H1 (cell line): ENCODE results near the gene PHTF2. TPM values are rescaled to one million over a fixed set of nuclear protein-coding genes. Genes with fewer than 3 reads are reported as not detected.

Experiments used
- CTCF ChIA-PET: fragments of 300-600 bp; sonication (Branson Sonifier 250); formaldehyde crosslinking; loops from one replicate; lab custom pipeline; 2021; ENCODE audit not compliant: partially characterized antibody; lab: Charles Lee
- POLR2A ChIA-PET: fragments of 300-600 bp; sonication (Branson Sonifier 250); formaldehyde crosslinking; loops from one replicate; lab custom pipeline; 2021; ENCODE audit warnings: inconsistent platforms; ENCODE audit not compliant: partially characterized antibody; lab: Charles Lee
- DNase-seq, 2 experiments: peaks; one replicate each; pipeline versions ENCODE4 v3.0.0 to v3.0.0-alpha.2; 2010 to 2022; ENCODE audit warnings: low spot score in 2 of 2, low read depth in 1 of 2, mixed read lengths in 1 of 2
- FAIRE-seq: peaks from 2 replicates; lab custom pipeline; 2011; peaks lifted over from hg19 to GRCh38; lab: Jason Lieb, UNC
- H2AFZ ChIP-seq: 2 replicates; pipeline ENCODE4 v1.8.1; 2012; ENCODE audit warnings: low read length, inconsistent platforms
- H2AK5ac ChIP-seq: 2 replicates; pipeline ENCODE4 v1.6.1; 2013; ENCODE audit warnings: low read depth, low read length
- H2BK120ac ChIP-seq: replicated peaks from 2 replicates; pipeline ENCODE3; 2013; ENCODE audit warnings: low read depth, low read length, inconsistent platforms
- H2BK12ac ChIP-seq: 2 replicates; pipeline ENCODE4 v1.6.1; 2013; ENCODE audit warnings: low read depth, low read length
- H2BK15ac ChIP-seq: 2 replicates; pipeline ENCODE4 v1.6.1; 2013; ENCODE audit warnings: low read length
- H2BK20ac ChIP-seq: 2 replicates; pipeline ENCODE4 v1.6.1; 2013; ENCODE audit warnings: low read length
- H2BK5ac ChIP-seq: 2 replicates; pipeline ENCODE4 v1.6.1; 2013; ENCODE audit warnings: low read depth, low read length
- H3K14ac ChIP-seq: 2 replicates; pipeline ENCODE4 v1.6.1; 2013; ENCODE audit warnings: inconsistent platforms; ENCODE audit not compliant: insufficient read length
- H3K18ac ChIP-seq: 2 replicates; pipeline ENCODE4 v1.6.1; 2013; ENCODE audit warnings: low read length; ENCODE audit errors: extremely low read depth
- H3K23ac ChIP-seq: 2 replicates; pipeline ENCODE4 v1.6.1; 2013; ENCODE audit warnings: inconsistent platforms; ENCODE audit not compliant: insufficient read length
- H3K23me2 ChIP-seq: 2 replicates; pipeline ENCODE4 v1.6.1; 2013; ENCODE audit warnings: low read depth, low read length
- H3K27ac ChIP-seq: 2 replicates; pipeline ENCODE4 v1.6.1; 2011; ENCODE audit warnings: low read depth, low read length, inconsistent platforms
- H3K27me3 ChIP-seq, 4 experiments: replicated peaks in 1 of 4; 1 replicate in 1 of 4; 2 replicates in 3 of 4; pipeline versions ENCODE4 v1.6.1 to v1.8.1; 2011 to 2013; ENCODE audit warnings: low read length in 3 of 4, mild to moderate bottlenecking in 3 of 4, inconsistent platforms in 2 of 4, mixed read lengths in 2 of 4, moderate library complexity in 1 of 4; ENCODE audit not compliant: control insufficient read depth in 3 of 4, insufficient read depth in 3 of 4; ENCODE audit errors: extremely low read depth in 1 of 4
- H3K36me3 ChIP-seq, 4 experiments: 2 replicates each; pipeline versions ENCODE4 v1.6.1 to v1.8.1; 2011 to 2013; ENCODE audit warnings: mild to moderate bottlenecking in 4 of 4, low read length in 3 of 4, moderate library complexity in 2 of 4, control low read depth in 1 of 4, inconsistent platforms in 1 of 4; ENCODE audit not compliant: insufficient read depth in 4 of 4, control insufficient read depth in 2 of 4
- H3K4ac ChIP-seq: replicated peaks from 2 replicates; pipeline ENCODE3; 2013; ENCODE audit warnings: low read length, low read depth, mixed read lengths, inconsistent platforms; ENCODE audit not compliant: insufficient read length
- H3K4me1 ChIP-seq, 4 experiments: replicated peaks in 1 of 4; 1 replicate in 1 of 4; 2 replicates in 3 of 4; pipeline versions ENCODE4 v1.6.1 to v1.8.1; 2011 to 2013; ENCODE audit warnings: low read length in 3 of 4, inconsistent platforms in 2 of 4, mixed read lengths in 1 of 4; ENCODE audit not compliant: insufficient read depth in 4 of 4, control insufficient read depth in 3 of 4
- H3K4me2 ChIP-seq, 2 experiments: 2 replicates each; pipeline versions ENCODE4 v1.6.1 to v1.8.1; 2011 to 2013; ENCODE audit warnings: low read depth in 2 of 2, low read length in 2 of 2, control low read depth in 1 of 2, inconsistent platforms in 1 of 2, mild to moderate bottlenecking in 1 of 2; ENCODE audit not compliant: insufficient read depth in 1 of 2
- H3K4me3 ChIP-seq, 4 experiments: fragments of 200-600, 300-600 bp in 1 of 4; sonication (generic), shearing (Covaris generic), sonication (Bioruptor Twin) in 1 of 4; 2 replicates each; pipeline versions ENCODE4 v1.5.1 to v1.8.1; 2011 to 2016; ENCODE audit warnings: low read length in 4 of 4, low read depth in 3 of 4, control low read depth in 2 of 4, inconsistent platforms in 2 of 4, mild to moderate bottlenecking in 2 of 4, mixed read lengths in 1 of 4, moderate library complexity in 1 of 4; ENCODE audit not compliant: insufficient read depth in 2 of 4; ENCODE audit errors: extremely low read depth in 1 of 4
- H3K56ac ChIP-seq: replicated peaks from 2 replicates; pipeline ENCODE3; 2013; ENCODE audit warnings: low read depth, mild to moderate bottlenecking, mixed read lengths, low read length, inconsistent platforms; ENCODE audit not compliant: insufficient read length
- H3K79me1 ChIP-seq: 2 replicates; pipeline ENCODE4 v1.6.1; 2013; ENCODE audit warnings: low read depth, low read length, control low read depth
- H3K79me2 ChIP-seq, 2 experiments: 2 replicates each; pipeline versions ENCODE4 v1.6.1 to v1.8.1; 2012 to 2013; ENCODE audit warnings: low read length in 2 of 2, mild to moderate bottlenecking in 2 of 2, inconsistent platforms in 1 of 2; ENCODE audit not compliant: insufficient read depth in 2 of 2, control insufficient read depth in 1 of 2
- H3K9ac ChIP-seq, 4 experiments: replicated peaks in 1 of 4; 1 replicate in 1 of 4; 2 replicates in 3 of 4; pipeline versions ENCODE4 v1.6.1 to v1.8.1; 2011 to 2013; ENCODE audit warnings: low read depth in 3 of 4, low read length in 3 of 4, control low read depth in 2 of 4, mild to moderate bottlenecking in 2 of 4, moderate library complexity in 2 of 4, inconsistent platforms in 1 of 4; ENCODE audit errors: extremely low read depth in 1 of 4
- H3K9me3 ChIP-seq, 2 experiments: 2 replicates each; pipeline versions ENCODE4 v1.6.1 to v1.8.1; 2012 to 2013; ENCODE audit warnings: mild to moderate bottlenecking in 2 of 2, moderate library complexity in 2 of 2, control low read depth in 1 of 2, inconsistent platforms in 1 of 2, low read depth in 1 of 2, low read length in 1 of 2, mixed read lengths in 1 of 2; ENCODE audit not compliant: insufficient read depth in 2 of 2
- H4K20me1 ChIP-seq, 2 experiments: replicated peaks in 1 of 2; 2 replicates each; pipeline versions ENCODE3 to v1.8.1; 2011 to 2013; ENCODE audit warnings: inconsistent platforms in 2 of 2, low read length in 2 of 2, mild to moderate bottlenecking in 1 of 2; ENCODE audit not compliant: insufficient read depth in 2 of 2, control insufficient read depth in 1 of 2
- H4K5ac ChIP-seq: 2 replicates; pipeline ENCODE4 v1.6.1; 2013; ENCODE audit warnings: low read length, low read depth, mixed read lengths, inconsistent platforms; ENCODE audit not compliant: insufficient read length
- H4K8ac ChIP-seq: 2 replicates; pipeline ENCODE4 v1.8.0; 2013; ENCODE audit warnings: mild to moderate bottlenecking, moderate library complexity, low read length, inconsistent platforms; ENCODE audit not compliant: insufficient read depth; ENCODE audit errors: extremely low read depth
- H4K91ac ChIP-seq: replicated peaks from 2 replicates; pipeline ENCODE3; 2013; ENCODE audit warnings: low read length, mixed read lengths, inconsistent platforms; ENCODE audit not compliant: insufficient read length
- ASH2L ChIP-seq: fragments of 200-600, 300-600 bp; sonication (generic); IDR thresholded peaks from one replicate; pipeline ENCODE4 v1.7.1; 2017; ENCODE audit warnings: low read length
- BCL11A ChIP-seq, 2 experiments: IDR thresholded peaks; one replicate each; pipeline ENCODE4 v1.6.1; 2011; ENCODE audit warnings: low read depth in 2 of 2, low read length in 2 of 2, mild to moderate bottlenecking in 2 of 2
- CBX5 ChIP-seq: fragments of 300-800, 300-1000 bp; sonication (generic); IDR thresholded peaks from 2 replicates; pipeline ENCODE4 v1.7.1; 2016; ENCODE audit warnings: antibody characterized with exemption, low read length, low read depth
- CREB1 ChIP-seq: IDR thresholded peaks from 2 replicates; pipeline ENCODE4 v1.6.1; 2012; ENCODE audit warnings: inconsistent platforms
- HDAC6 ChIP-seq: IDR thresholded peaks from one replicate; pipeline ENCODE4 v1.7.1; 2012; ENCODE audit warnings: low read depth, mild to moderate bottlenecking, inconsistent platforms, low read length, moderate library complexity
- JUN ChIP-seq: IDR thresholded peaks from 2 replicates; pipeline ENCODE4 v1.6.1; 2011; ENCODE audit warnings: low read depth, mild to moderate bottlenecking, improper control_type of control experiment, low read length
- KDM1A ChIP-seq: fragments of 200-600, 300-600 bp; sonication (generic); IDR thresholded peaks from 2 replicates; pipeline ENCODE4 v1.7.1; 2016; ENCODE audit warnings: mild to moderate bottlenecking, low read length, borderline replicate concordance
- MAX ChIP-seq: IDR thresholded peaks from 2 replicates; pipeline ENCODE4 v1.6.1; 2012; ENCODE audit warnings: inconsistent platforms
- PHF8 ChIP-seq: fragments of 200-600 bp; sonication (generic); conservative IDR thresholded peaks from 2 replicates; pipeline ENCODE4 v1.7.1; 2012; ENCODE audit warnings: low read depth, mild to moderate bottlenecking, inconsistent platforms, low read length, moderate library complexity
- POLR2AphosphoS5 ChIP-seq: IDR thresholded peaks from 2 replicates; pipeline ENCODE4 v1.6.1; 2011; ENCODE audit warnings: low read depth, low read length
- POU5F1 ChIP-seq: IDR thresholded peaks from 2 replicates; pipeline ENCODE4 v1.6.1; 2011; ENCODE audit warnings: low read depth, mild to moderate bottlenecking, low read length, moderate library complexity
- SIRT6 ChIP-seq: IDR thresholded peaks from one replicate; pipeline ENCODE4 v1.7.1; 2012; ENCODE audit warnings: low read length, inconsistent platforms
- TAF1 ChIP-seq: IDR thresholded peaks from 2 replicates; pipeline ENCODE4 v1.6.1; 2011; ENCODE audit warnings: mild to moderate bottlenecking, low read depth, low read length
- TAF7 ChIP-seq: optimal IDR thresholded peaks from 2 replicates; pipeline ENCODE3; 2011; ENCODE audit warnings: low read depth, mild to moderate bottlenecking, inconsistent platforms, low read length, moderate library complexity, borderline replicate concordance
- USF2 ChIP-seq: IDR thresholded peaks from 2 replicates; pipeline ENCODE4 v1.6.1; 2011; ENCODE audit warnings: low read length, improper control_type of control experiment
- WGBS, 2 experiments: shearing (Covaris generic) in 1 of 2; methylation state at CpG; one replicate each; pipeline versions ENCODE4 v1.1.6 to v1.1.7; 2013 to 2015; ENCODE audit warnings: low lambda C conversion rate in 2 of 2, mixed read lengths in 2 of 2, inconsistent platforms in 1 of 2, low coverage in 1 of 2, missing lambda C conversion rate in 1 of 2; ENCODE audit not compliant: insufficient replicate concordance in 2 of 2, insufficient coverage in 1 of 2, insufficient read length in 1 of 2; ENCODE audit errors: extremely low coverage in 1 of 2, missing lambda C conversion rate in 1 of 2; 5-methylcytosine and 5-hydroxymethylcytosine counted together
- polyA plus RNA-seq, 7 experiments: library from polyadenylated mRNA; depleted of rRNA in 3 of 7; stranded (reverse) in 5 of 7; unstranded in 2 of 7; fragments of >200 nt in 5 of 7; fragments of 200-250 nt in 2 of 7; gene quantifications; 1 replicate in 5 of 7; 2 replicates in 1 of 7; 4 replicates in 1 of 7; pipeline versions ENCODE4 v1.2.1 to v1.2.3, GENCODE V29; 2011 to 2013; ENCODE audit warnings: missing spikeins in 2 of 7, mixed read lengths in 2 of 7
- total RNA-seq: library from RNA; stranded (reverse); fragmentation: NEBNext Ultra II Directional; extraction: Animal tissue kit (Norgen Biotek cat#: 25700); gene quantifications from 2 replicates; pipeline ENCODE4 v1.2.1, GENCODE V29; 2021

Gene PHTF2
- total and polyA plus RNA-seq, 2 of the 8 experiments (the other 6 are each of a cell fraction or from before 2014, with no cell fraction given), result 9.0 to 25.4 TPM

GRCh38 chr7:77907281-77907680 lies 108.7 kb downstream of the PHTF2 start:
- H3K9ac ChIP-seq, result no peak overlapping the region
- no peak overlapping the region for H3K23ac ChIP-seq
- ChIA-PET CTCF (interaction anchor here (1.0 to 1.2 kb wide), 2 partner anchors 10 to 249 kb away, joined by 3 to 4 read pairs; no protein-coding TSS in a partner anchor), POLR2A (no interaction called here)
- no peak overlapping the region for H2BK5ac ChIP-seq
- no peak overlapping the region for H2BK20ac ChIP-seq
- no peak overlapping the region for H2BK15ac ChIP-seq
- no peak overlapping the region for H2AFZ ChIP-seq
- no peaks in the 10 kb centered on the region for H3K79me2 ChIP-seq
- H4K8ac ChIP-seq, result no peak overlapping the region
- no peak for FAIRE-seq
- H3K23me2 ChIP-seq, result no peaks in the 10 kb centered on the region
- 93% methylated on average over 2 of the region's 2 CpGs; no CpG with 5 or more reads in 1 of the 2 experiments for WGBS, 2 experiments
- no peak overlapping the region for H2AK5ac ChIP-seq
- H3K9me3 ChIP-seq, result no peaks in the 10 kb centered on the region
- H3K14ac ChIP-seq, result no peak overlapping the region
- no peak overlapping the region for H2BK120ac ChIP-seq
- no peak overlapping the region for H2BK12ac ChIP-seq
- no peaks in the 10 kb centered on the region for H4K20me1 ChIP-seq
- no peaks in the 10 kb centered on the region for H3K4me1 ChIP-seq
- H3K18ac ChIP-seq, result no peak overlapping the region
- no peak overlapping the region for H4K91ac ChIP-seq
- H4K5ac ChIP-seq, result no peak overlapping the region
- no peak overlapping the region for H3K4me2 ChIP-seq
- H3K56ac ChIP-seq, result no peak overlapping the region
- no peaks in the 10 kb centered on the region for H3K27me3 ChIP-seq
- DNase-seq, result no peak
- H3K4ac ChIP-seq, result no peak overlapping the region
- H3K27ac ChIP-seq, result no peak overlapping the region
- no peak overlapping the region for H3K4me3 ChIP-seq
- H3K36me3 ChIP-seq, result no peaks in the 10 kb centered on the region; a peak in 1 of 8 replicates
- no peaks in the 10 kb centered on the region; the same call in 1 of the 2 replicates for H3K79me1 ChIP-seq
- no peak for TF ChIP-seq ASH2L
- TF ChIP-seq BCL11A (IDR thresholded peaks at IDR 0.05; ENCODE audit: low read depth in 2 of 2, low read length in 2 of 2), result no peak
- no peak for TF ChIP-seq PHF8
- no peak for TF ChIP-seq CREB1
- TF ChIP-seq MAX, result no peak
- TF ChIP-seq JUN, result no peak
- no peak for TF ChIP-seq TAF1
- no peak for TF ChIP-seq KDM1A
- TF ChIP-seq SIRT6, result no peak
- no peak for TF ChIP-seq TAF7
- no peak for TF ChIP-seq POU5F1
- TF ChIP-seq HDAC6, result no peak
- no peak for TF ChIP-seq USF2
- TF ChIP-seq CBX5, result no peak
- TF ChIP-seq POLR2AphosphoS5, result no peak
